Upper lobe of left lung (tissue), 6 donors: Measurements from ENCODE around the gene SPINT1. TPM values are rescaled to one million over a fixed set of nuclear protein-coding genes. Genes with fewer than 3 reads are reported as not detected.

Experiments
- ATAC-seq, 2 donors: fragments of 200-7000 bp; cut with Tn5 transposase; one replicate each; pipeline ENCODE4 v1.9.1; 2022; ENCODE audit warnings: mild to moderate bottlenecking in 2 of 2, moderate library complexity in 2 of 2; ENCODE audit not compliant: low FRiP score in 2 of 2
- DNase-seq, 2 donors: peaks; one replicate each; pipeline ENCODE4 v3.0.0-alpha.2; 2019 to 2020
- H3K27ac ChIP-seq, 4 donors: fragments of 200-600 bp; sonication (generic); one replicate each; pipeline ENCODE4 v1.5.1; 2016 to 2019
- H3K27me3 ChIP-seq, 4 donors: fragments of 200-600 bp; sonication (generic); one replicate each; pipeline ENCODE4 v1.5.1; 2017 to 2019
- H3K36me3 ChIP-seq, 4 donors: fragments of 200-600 bp; sonication (generic); one replicate each; pipeline ENCODE4 v1.5.1; 2016 to 2019
- H3K4me1 ChIP-seq, 4 donors: fragments of 200-600 bp; sonication (generic); one replicate each; pipeline ENCODE4 v1.5.1; 2018 to 2019
- H3K4me3 ChIP-seq, 4 donors: fragments of 200-600 bp; sonication (generic); one replicate each; pipeline ENCODE4 v1.5.1; 2017 to 2019; ENCODE audit warnings: mild to moderate bottlenecking in 2 of 4, moderate library complexity in 1 of 4
- H3K9me3 ChIP-seq, 4 donors: fragments of 200-600 bp; sonication (generic); one replicate each; pipeline ENCODE4 v1.5.1; 2018 to 2019
- CTCF ChIP-seq, 6 experiments: fragments of 450-650 bp in 4 of 6; fragments of 200-600 bp in 2 of 6; sonication (generic) in 2 of 6; IDR thresholded peaks; one replicate each; pipeline ENCODE4 v1.5.1; 2016 to 2019; ENCODE audit warnings: antibody characterized with exemption in 6 of 6
- EP300 ChIP-seq, 4 donors: sonication (generic); formaldehyde crosslinking; IDR thresholded peaks; one replicate each; pipeline ENCODE4 v1.5.1; 2017; ENCODE audit warnings: antibody characterized with exemption in 4 of 4, control low read depth in 2 of 4
- POLR2A ChIP-seq, 4 donors: fragments of 450-650 bp; IDR thresholded peaks; one replicate each; pipeline ENCODE4 v1.5.1; 2016 to 2017; ENCODE audit warnings: antibody characterized with exemption in 4 of 4, mild to moderate bottlenecking in 2 of 4
- POLR2AphosphoS5 ChIP-seq, 2 donors: sonication (generic); formaldehyde crosslinking; IDR thresholded peaks; one replicate each; pipeline ENCODE4 v1.5.1; 2017; ENCODE audit warnings: antibody characterized with exemption in 2 of 2
- WGBS, 2 donors: methylation state at CpG; one replicate each; pipeline ENCODE4 v1.1.5; 2017 to 2018; 5-methylcytosine and 5-hydroxymethylcytosine counted together
- total RNA-seq, 6 donors: library from RNA; depleted of rRNA in 4 of 6; stranded (reverse); fragments of >200 nt in 4 of 6; gene quantifications; one replicate each; pipeline versions ENCODE4 v1.1.0 to v1.2.1, GENCODE V29; 2016 to 2021
- donor health status: DM: no; HTN: no; CAD: no; lungs with moderate emphysema.
- donor health status: DM: no; HTN: yes; CAD: no; lungs with severe emphysema.

The SPINT1 gene
- 100 to 1,000 TPM in 5 of 6 donors, 10 to 100 TPM in 1; 99.3 to 252 (median 163) TPM for total RNA-seq

- H3K9me3 ChIP-seq = no peaks in the 10 kb centered on the region
- H3K27ac ChIP-seq = peak within 1 kb of the TSS; percentile 77 to 84 (median 83)
- DNase-seq (peak; percentile 80 to 92), ATAC-seq (peak; percentile 57 to 69)
- peaks cover 25 to 54% (median 37%) of the 10 kb centered on the region in 4 donors for H3K4me1 ChIP-seq
- WGBS, 2 donors = 0% methylated on average over 5 to 12 of the region's 89 CpGs
- TF ChIP-seq POLR2A (IDR thresholded peaks at IDR 0.05) (peak in 2 of 4 donors; percentile 45 to 67), EP300 (IDR thresholded peaks at IDR 0.05) (no peak), POLR2AphosphoS5 (IDR thresholded peaks at IDR 0.05) (peak in 1 of 2 donors; percentile 46), CTCF (IDR thresholded peaks at IDR 0.05) (no peak)
- H3K4me3 ChIP-seq = peak within 1 kb of the TSS; percentile 54 to 81 (median 62)
- no peaks in the 10 kb centered on the region for H3K36me3 ChIP-seq
- H3K27me3 ChIP-seq = peaks cover 0 to 11% (median 4%) of the 10 kb centered on the region in 4 donors
Observed at GRCh38 chr15:40843885-40844695, at the start of gene SPINT1. Gene SPINT1 (plus strand): TSS chr15:40844048. CDS start chr15:40844555, 507 bp downstream.

- Histone ChIP-seq H3K36me3 (peaks cover 0 to 9% (median 5%) of the 10 kb centered on the region in 4 donors), H3K4me3 (no peak overlapping the region), H3K9me3 (no peaks in the 10 kb centered on the region), H3K27me3 (no peaks in the 10 kb centered on the region), H3K4me1 (peaks cover 12 to 23% (median 17%) of the 10 kb centered on the region in 4 donors), H3K27ac (peak overlapping the region in 1 of 4 donors; percentile 31)
- DNase-seq (no peak), ATAC-seq (no peak)
- TF ChIP-seq POLR2A (IDR thresholded peaks at IDR 0.05) = no peak
- TF ChIP-seq EP300 (IDR thresholded peaks at IDR 0.05) = no peak
- TF ChIP-seq POLR2AphosphoS5 (IDR thresholded peaks at IDR 0.05) = no peak
- no peak for TF ChIP-seq CTCF (IDR thresholded peaks at IDR 0.05)
- 57 to 58% methylated on average over 2 of the region's 2 CpGs for WGBS, 2 donors
Observed at GRCh38 chr15:40796041-40796440, 47.8 kb upstream of the SPINT1 start.

- WGBS, 2 donors = 85 to 91% methylated on average over 5 of the region's 5 CpGs
- H3K9me3 ChIP-seq = no peaks in the 10 kb centered on the region
- no peak for ATAC-seq
- H3K27me3 ChIP-seq = no peaks in the 10 kb centered on the region
- no peak for DNase-seq
- peaks cover 12 to 23% (median 17%) of the 10 kb centered on the region in 4 donors for H3K4me1 ChIP-seq
- peaks cover 0 to 5% (median 2%) of the 10 kb centered on the region in 4 donors for H3K36me3 ChIP-seq
- no peak for TF ChIP-seq CTCF (IDR thresholded peaks at IDR 0.05)
- TF ChIP-seq EP300 (IDR thresholded peaks at IDR 0.05) = no peak
- TF ChIP-seq POLR2A (IDR thresholded peaks at IDR 0.05) = no peak
- no peak overlapping the region for H3K4me3 ChIP-seq
- peak overlapping the region in 1 of 4 donors; percentile 31 for H3K27ac ChIP-seq
Observed at GRCh38 chr15:40796512-40796911, 47.3 kb upstream of the SPINT1 start.

GRCh38 chr15:40799523-40799922 is 44.3 kb upstream of the SPINT1 start:
- H3K27ac ChIP-seq = no peak overlapping the region
- no peak for DNase-seq
- H3K36me3 ChIP-seq = peaks cover 0 to 3% (median 0%) of the 10 kb centered on the region in 4 donors
- peaks cover 9 to 20% (median 12%) of the 10 kb centered on the region in 4 donors for H3K4me1 ChIP-seq
- no peak for TF ChIP-seq POLR2AphosphoS5 (IDR thresholded peaks at IDR 0.05)
- no peak for TF ChIP-seq CTCF (IDR thresholded peaks at IDR 0.05)
- TF ChIP-seq EP300 (IDR thresholded peaks at IDR 0.05) = no peak
- TF ChIP-seq POLR2A (IDR thresholded peaks at IDR 0.05) = no peak
- no peaks in the 10 kb centered on the region for H3K27me3 ChIP-seq
- H3K9me3 ChIP-seq = no peaks in the 10 kb centered on the region
- 96% methylated on average over 3 of the region's 3 CpGs for WGBS, 2 donors
- ATAC-seq = no peak
- no peak overlapping the region for H3K4me3 ChIP-seq
